CD4-positive, alpha-beta T cell treated with Interleukin-10 for 1 hour (primary cell): Measurements from ENCODE around the gene BORCS6.

ENCODE experiments used
- DNase-seq: peaks from one replicate; pipeline ENCODE4 v3.0.0-alpha.2; 2020

The BORCS6 gene

GRCh38 chr17:8210761-8211458, 20.9 kb upstream of the BORCS6 start:
- no peak for DNase-seq

DNA sequence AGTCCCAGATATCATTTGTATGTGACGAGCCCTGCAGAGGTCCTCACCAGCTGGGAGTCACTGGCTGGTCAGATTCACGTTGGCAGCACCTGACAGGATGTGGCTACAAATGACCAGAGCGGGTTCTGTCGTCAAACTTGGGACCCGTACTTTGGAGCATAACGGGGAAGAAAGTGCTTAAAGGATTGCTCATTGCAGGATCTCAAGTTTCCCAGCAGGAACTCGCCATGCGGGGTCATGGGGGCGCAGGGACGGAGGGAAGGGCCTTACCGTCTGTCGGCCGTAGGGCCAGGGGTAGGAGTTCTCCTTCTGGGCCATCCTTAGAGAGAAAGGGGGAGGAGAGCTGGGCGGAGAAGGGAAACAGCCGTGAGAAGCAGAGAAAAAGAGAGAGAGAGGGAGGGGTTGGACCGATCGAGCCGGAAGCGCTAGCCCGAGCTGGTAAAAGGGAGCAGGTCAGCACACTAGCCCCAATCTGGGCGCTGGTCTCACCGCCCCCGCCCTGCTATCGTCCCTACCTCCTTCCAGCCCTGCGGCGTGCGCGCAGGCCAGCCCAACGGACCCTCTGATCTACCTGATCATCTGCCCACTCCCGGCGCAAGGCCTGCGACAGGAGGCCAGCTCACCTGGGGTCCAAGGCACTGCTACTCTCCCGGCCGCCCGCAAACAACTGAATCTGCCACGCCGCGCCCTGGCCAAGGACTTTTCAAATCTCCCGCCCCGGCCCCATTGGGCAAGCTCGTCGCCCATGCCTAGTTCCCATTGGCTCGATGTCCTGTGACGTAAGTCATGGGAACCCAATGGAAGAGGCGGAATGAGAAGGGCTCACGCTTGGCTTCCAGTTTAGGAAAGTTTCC, 20.2 kb upstream of the BORCS6 start, which contains the start of gene AURKB:
Gene AURKB (minus strand): TSS at position 669 of the 854 bp plus-strand sequence. CDS start 351 bp downstream, at position 318.
- peak; percentile 96 for DNase-seq

- no peak for DNase-seq
Measured at GRCh38 chr17:8206536-8206935, 16.6 kb upstream of the BORCS6 start.

- no peak for DNase-seq
Measured at GRCh38 chr17:8204761-8205555, 15.0 kb upstream of the BORCS6 start.

GRCh38 chr17:8192070-8192815, 2.3 kb upstream of the BORCS6 start:
- peak; percentile 83 for DNase-seq

GRCh38 chr17:8190506-8190905, 526 bp upstream of the BORCS6 start:
- DNase-seq, result no peak

- peak; percentile 36 for DNase-seq
Measured at GRCh38 chr17:8189041-8189710, 804 bp downstream of the BORCS6 start.

GRCh38 chr17:8188263-8188839, 1.6 kb downstream of the BORCS6 start:
- DNase-seq, result no peak

- DNase-seq, result peak; percentile 93
Measured at GRCh38 chr17:8187517-8188262, 2.3 kb downstream of the BORCS6 start.

- DNase-seq, result peak; percentile 93
Measured at GRCh38 chr17:8186787-8187516, 3.0 kb downstream of the BORCS6 start.

GRCh38 chr17:8186446-8186786, 3.6 kb downstream of the BORCS6 start:
- DNase-seq, result no peak

- DNase-seq, result peak; percentile 93
Measured at GRCh38 chr17:8185582-8186445, 4.2 kb downstream of the BORCS6 start.

- no peak for DNase-seq
Measured at GRCh38 chr17:8176998-8177731, 12.8 kb downstream of the BORCS6 start.

DNA sequence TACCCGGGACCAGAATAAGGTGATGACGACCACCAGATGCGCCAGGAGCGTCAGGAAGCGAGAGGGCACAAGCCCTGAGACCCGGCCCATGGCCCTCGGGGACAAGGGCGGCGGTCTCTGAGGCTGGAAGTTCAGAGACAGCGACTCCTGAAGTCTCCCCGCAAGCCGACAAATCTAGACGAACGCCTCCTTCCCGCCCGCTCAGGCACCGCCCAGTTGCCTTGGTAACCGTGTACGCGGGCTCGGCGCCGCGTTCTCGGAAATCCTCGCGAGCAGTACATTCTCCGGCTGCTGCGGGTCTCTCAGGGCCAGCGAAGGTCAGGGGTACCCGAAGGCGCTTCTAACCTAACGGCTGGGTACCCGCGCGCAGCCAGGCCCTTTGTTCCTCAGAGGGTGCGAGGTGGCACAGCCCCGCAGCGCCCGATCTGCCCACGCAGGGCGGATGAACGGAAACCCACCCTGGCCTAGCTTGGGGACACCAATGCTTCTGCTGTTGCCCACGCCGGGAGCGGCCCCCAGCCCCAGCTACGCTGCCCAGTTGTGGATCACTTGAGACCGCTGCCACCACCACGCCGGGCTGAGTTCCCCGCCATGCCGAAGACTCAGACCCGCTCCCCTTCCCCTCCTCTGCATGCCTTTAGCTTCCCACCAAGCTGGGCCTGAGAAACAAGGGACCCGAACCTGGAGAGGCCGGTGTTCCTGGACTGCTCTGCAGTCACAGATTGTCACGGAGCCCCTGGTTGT, 13.6 kb downstream of the BORCS6 start, which contains the start of gene TMEM107:
Gene TMEM107 (minus strand): TSS at position 184 of the 744 bp plus-strand sequence. CDS start 94 bp downstream, at position 90.
- peak; percentile 91 for DNase-seq

- no peak for DNase-seq
Measured at GRCh38 chr17:8175795-8176196, 14.2 kb downstream of the BORCS6 start.

GRCh38 chr17:8173871-8174322, 16.1 kb downstream of the BORCS6 start:
- DNase-seq, result no peak
